ENCODE data around the gene DECR2. TPM values are rescaled to one million over a fixed set of nuclear protein-coding genes. Genes with fewer than 3 reads are reported as not detected.

DECR2 gene
- total and polyA plus RNA-seq, 2 of the 4 experiments (the other 2 are of a cell fraction): 3.9 to 26.7 TPM

GRCh38 chr16:396605-397004, 5.1 kb upstream of the DECR2 start:
- POLR2A ChIA-PET (ENCODE audit: unreplicated experiment): no interaction called here
- H3K27ac ChIP-seq (ENCODE audit: insufficient read depth, low read length): no peak overlapping the region

More at GRCh38 chr16:396605-397004, 5.1 kb upstream of the DECR2 start:
- no peak overlapping the region for H2BK15ac ChIP-seq (ENCODE audit: low read depth, low read length)
- H2AK9ac ChIP-seq (replicated peaks; ENCODE audit: low read depth, low read length, poor library complexity): peak overlapping the region; percentile 33
- peak overlapping the region; percentile 58 to 68; a peak in 3 of 4 replicates for H4K8ac ChIP-seq (ENCODE audit: low read depth in 2 of 2, low read length in 2 of 2)
- H3K9ac ChIP-seq (ENCODE audit: low read depth, low read length): peak overlapping the region; percentile 63
- no peaks in the 10 kb centered on the region for H3K27me3 ChIP-seq (ENCODE audit: control insufficient read depth, insufficient read depth, low read length)
- 0 out of 2 replicates have a peak overlapping the region, but pooled peaks have one; percentile 65 for H3K23ac ChIP-seq (ENCODE audit: low read depth, low read length)
- 0 out of 2 replicates have a peak, but pooled peaks cover 7% of the 10 kb centered on the region for H3K9me1 ChIP-seq (ENCODE audit: insufficient read depth, low read length)
- in situ Hi-C loops (cut with MboI; ENCODE audit: low sequenced_read_pairs): loop anchor here (10.0 kb wide), 1 partner anchor 248 kb away; the partner anchor contains the start of genes MCRIP2 and WDR90
- DNase-seq (peak; percentile 41), ATAC-seq (ENCODE audit: low read depth) (peak; percentile 44)
- peak overlapping the region; percentile 55; the same call in 1 of the 2 replicates for H3K4ac ChIP-seq (ENCODE audit: low read depth, low read length)
- H3K14ac ChIP-seq (replicated peaks; ENCODE audit: low read depth, low read length): peak overlapping the region; percentile 73; the same call in 1 of the 2 replicates
- no TSS peak for BruUV-seq (replicated peaks)
- peaks cover 19% of the 10 kb centered on the region for H3K36me3 ChIP-seq (ENCODE audit: control insufficient read depth, insufficient read depth, low read length)
- 0 out of 2 replicates have a peak overlapping the region, but pooled peaks have one; percentile 67 for H2AK5ac ChIP-seq (ENCODE audit: low read depth, low read length)
- H3K4me3 ChIP-seq (ENCODE audit: insufficient read depth, low read depth, low read length): peak overlapping the region; percentile 70
- dilution Hi-C loops (cut with HindIII; ENCODE audit: low sequenced_read_pairs, unreplicated experiment): no loop called here
- no peak overlapping the region for H2BK5ac ChIP-seq (ENCODE audit: low read depth, low read length, poor library complexity, severe bottlenecking)
- H3K4me2 ChIP-seq (ENCODE audit: low read depth, low read length): peak overlapping the region; percentile 72
- H3K79me1 ChIP-seq (ENCODE audit: low read depth in 1 of 2, low read length in 2 of 2): peaks cover 4 to 35% of the 10 kb centered on the region in 2 experiments; a peak in 3 of 4 replicates
- H2AFZ ChIP-seq (replicated peaks; ENCODE audit: low read length, poor library complexity): peak overlapping the region; percentile 84
- WGBS, 2 experiments (ENCODE audit: extremely low coverage in 2 of 2, insufficient read length in 1 of 2): 5% methylated on average over 10 of the region's 22 CpGs; no CpG with 5 or more reads in 1 of the 2 experiments
- CTCF ChIA-PET: interaction anchor here (0.6 kb wide), 1 partner anchor 413 kb away, joined by 3 read pairs; no protein-coding TSS in a partner anchor
- no peak overlapping the region; the same call in 1 of the 2 replicates for H4K91ac ChIP-seq (ENCODE audit: insufficient read depth, low read depth, low read length)
- peaks cover 3% of the 10 kb centered on the region for H3K9me3 ChIP-seq (ENCODE audit: control insufficient read depth, insufficient read depth, low read length)
- H4K5ac ChIP-seq (ENCODE audit: low read depth, low read length): 0 out of 2 replicates have a peak overlapping the region, but pooled peaks have one; percentile 3
- H3K18ac ChIP-seq (ENCODE audit: low read depth, low read length): no peak overlapping the region
- intact Hi-C loops (cut with micrococcal nuclease): loop anchor here (2.0 to 10.0 kb wide), 2 partner anchors 88 to 192 kb away; no protein-coding TSS in a partner anchor
- H2BK20ac ChIP-seq (ENCODE audit: low read depth, low read length): no peak overlapping the region
- H3K56ac ChIP-seq (ENCODE audit: extremely low read depth, insufficient read depth, low read length): no peak overlapping the region
- peaks cover 15% of the 10 kb centered on the region; the same call in 1 of the 2 replicates for H4K20me1 ChIP-seq (ENCODE audit: insufficient read depth, low read length)
- no peak overlapping the region for H2BK120ac ChIP-seq (ENCODE audit: low read depth, low read length)
- peaks cover 4% of the 10 kb centered on the region for H3K4me1 ChIP-seq (ENCODE audit: control insufficient read depth, insufficient read depth, low read length)
- TF ChIP-seq NFE2L2 (IDR thresholded peaks at IDR 0.05; ENCODE audit: low read depth, low read length): no peak
- peak; percentile 12; the same call in 1 of the 2 replicates for TF ChIP-seq BHLHE40 (IDR thresholded peaks at IDR 0.05; ENCODE audit: low read depth, low read length)
- peak; percentile 26; the same call in 1 of the 2 replicates for TF ChIP-seq MAZ (IDR thresholded peaks at IDR 0.05; ENCODE audit: borderline replicate concordance, low read depth, low read length)
- TF ChIP-seq, protein P1, sequence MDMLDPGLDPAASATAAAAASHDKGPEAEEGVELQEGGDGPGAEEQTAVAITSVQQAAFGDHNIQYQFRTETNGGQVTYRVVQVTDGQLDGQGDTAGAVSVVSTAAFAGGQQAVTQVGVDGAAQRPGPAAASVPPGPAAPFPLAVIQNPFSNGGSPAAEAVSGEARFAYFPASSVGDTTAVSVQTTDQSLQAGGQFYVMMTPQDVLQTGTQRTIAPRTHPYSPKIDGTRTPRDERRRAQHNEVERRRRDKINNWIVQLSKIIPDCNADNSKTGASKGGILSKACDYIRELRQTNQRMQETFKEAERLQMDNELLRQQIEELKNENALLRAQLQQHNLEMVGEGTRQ (IDR thresholded peaks at IDR 0.05; ENCODE audit: low read depth, low read length): peak; percentile 51
- TF ChIP-seq RCOR1 (IDR thresholded peaks at IDR 0.05; ENCODE audit: insufficient replicate concordance, low read length): no peak

Measured in IMR-90 (cell line).